BE2C (cell line): Measurements from ENCODE around the gene OR2A5. TPM values are rescaled to one million over a fixed set of nuclear protein-coding genes. Genes with fewer than 3 reads are reported as not detected.

Experiments
- DNase-seq: peaks from one replicate; pipeline ENCODE4 v3.0.0-alpha.2; 2020
- H3K27me3 ChIP-seq: fragments of 250-450 bp; sonication (Bioruptor Pico); 2 replicates; pipeline ENCODE4 v1.5.1; 2020; ENCODE audit warnings: mild to moderate bottlenecking
- H3K36me3 ChIP-seq: fragments of 250-450 bp; sonication (Bioruptor Pico); 2 replicates; pipeline ENCODE4 v1.5.1; 2020; ENCODE audit warnings: mild to moderate bottlenecking
- H3K4me1 ChIP-seq: fragments of 250-450 bp; sonication (Bioruptor Pico); 2 replicates; pipeline ENCODE4 v1.5.1; 2020
- H3K4me3 ChIP-seq: 2 replicates; pipeline ENCODE4 v1.5.1; 2011; ENCODE audit warnings: low read depth, low read length
- H3K9me3 ChIP-seq: fragments of 250-450 bp; sonication (Bioruptor Pico); 2 replicates; pipeline ENCODE4 v1.5.1; 2020
- polyA plus RNA-seq: library from polyadenylated mRNA; unstranded; fragments of >200 nt; gene quantifications from one replicate; pipeline ENCODE4 v1.2.1, GENCODE V29; 2012; ENCODE audit warnings: low read depth, missing spikeins; ENCODE audit not compliant: insufficient read length, insufficient read depth
- TF ChIP-seq, protein P1 (sequence below): IDR thresholded peaks from 2 replicates; pipeline ENCODE4 v1.5.1; 2012; ENCODE audit warnings: mild to moderate bottlenecking, low read depth, low read length

OR2A5 gene
- polyA plus RNA-seq = not detected

GRCh38 chr7:144048648-144049047 is at the start of gene OR2A5:
Gene OR2A5, plus strand, starts transcription at chr7:144048948. Its CDS starts 1,454 bp downstream, at chr7:144050402.
- H3K36me3 ChIP-seq = no peaks in the 10 kb centered on the region
- no peaks in the 10 kb centered on the region for H3K9me3 ChIP-seq
- H3K4me3 ChIP-seq = no peak within 1 kb of the TSS
- no peaks in the 10 kb centered on the region for H3K4me1 ChIP-seq
- no peaks in the 10 kb centered on the region for H3K27me3 ChIP-seq
- TF ChIP-seq, protein P1, sequence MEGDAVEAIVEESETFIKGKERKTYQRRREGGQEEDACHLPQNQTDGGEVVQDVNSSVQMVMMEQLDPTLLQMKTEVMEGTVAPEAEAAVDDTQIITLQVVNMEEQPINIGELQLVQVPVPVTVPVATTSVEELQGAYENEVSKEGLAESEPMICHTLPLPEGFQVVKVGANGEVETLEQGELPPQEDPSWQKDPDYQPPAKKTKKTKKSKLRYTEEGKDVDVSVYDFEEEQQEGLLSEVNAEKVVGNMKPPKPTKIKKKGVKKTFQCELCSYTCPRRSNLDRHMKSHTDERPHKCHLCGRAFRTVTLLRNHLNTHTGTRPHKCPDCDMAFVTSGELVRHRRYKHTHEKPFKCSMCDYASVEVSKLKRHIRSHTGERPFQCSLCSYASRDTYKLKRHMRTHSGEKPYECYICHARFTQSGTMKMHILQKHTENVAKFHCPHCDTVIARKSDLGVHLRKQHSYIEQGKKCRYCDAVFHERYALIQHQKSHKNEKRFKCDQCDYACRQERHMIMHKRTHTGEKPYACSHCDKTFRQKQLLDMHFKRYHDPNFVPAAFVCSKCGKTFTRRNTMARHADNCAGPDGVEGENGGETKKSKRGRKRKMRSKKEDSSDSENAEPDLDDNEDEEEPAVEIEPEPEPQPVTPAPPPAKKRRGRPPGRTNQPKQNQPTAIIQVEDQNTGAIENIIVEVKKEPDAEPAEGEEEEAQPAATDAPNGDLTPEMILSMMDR = no peak
- no peak for DNase-seq

DNA sequence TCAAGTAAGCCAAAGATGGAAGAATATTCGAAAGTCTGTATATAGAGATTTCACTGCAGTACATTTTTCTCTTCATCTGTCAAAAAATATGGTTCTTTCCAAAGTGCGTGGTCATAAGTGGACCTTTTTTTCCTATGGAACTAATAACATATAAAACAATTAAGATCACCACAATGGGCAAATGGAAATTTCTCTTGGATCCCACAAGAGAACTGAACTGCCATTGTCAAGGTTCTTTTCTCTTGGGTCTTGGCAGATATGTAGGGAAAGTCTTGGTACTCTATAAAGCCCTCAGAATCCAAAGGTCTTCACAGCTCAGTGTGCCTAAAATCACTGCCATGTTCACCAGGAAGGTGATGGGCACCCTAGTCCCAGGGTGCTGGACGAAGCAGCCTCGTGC is 48.7 kb upstream of the OR2A5 start, which contains the start of gene OR6B1:
OR6B1 (plus strand) TSS at position 301 of the 400 bp plus-strand sequence. CDS start 3,677 bp downstream, outside the sequence.
- H3K27me3 ChIP-seq = no peaks in the 10 kb centered on the region
- H3K36me3 ChIP-seq = no peaks in the 10 kb centered on the region

GRCh38 chr7:144001543-144001942 is 47.2 kb upstream of the OR2A5 start:
- H3K36me3 ChIP-seq = no peaks in the 10 kb centered on the region
- H3K4me3 ChIP-seq = no peak overlapping the region
- no peaks in the 10 kb centered on the region for H3K9me3 ChIP-seq
- TF ChIP-seq, protein P1 = no peak
- no peaks in the 10 kb centered on the region for H3K27me3 ChIP-seq
- H3K4me1 ChIP-seq = no peaks in the 10 kb centered on the region
- no peak for DNase-seq

More for the DNA sequence above, 48.7 kb upstream of the OR2A5 start, which contains the start of gene OR6B1:
- no peaks in the 10 kb centered on the region for H3K9me3 ChIP-seq
- TF ChIP-seq, protein P1 = no peak
- DNase-seq = no peak
- H3K4me3 ChIP-seq = no peak within 1 kb of the TSS
- H3K4me1 ChIP-seq = no peaks in the 10 kb centered on the region

- no peaks in the 10 kb centered on the region for H3K36me3 ChIP-seq
- DNase-seq = no peak
- TF ChIP-seq, protein P1 = no peak
- no peaks in the 10 kb centered on the region for H3K9me3 ChIP-seq
- H3K4me3 ChIP-seq = no peak overlapping the region
- no peaks in the 10 kb centered on the region for H3K27me3 ChIP-seq
- H3K4me1 ChIP-seq = no peaks in the 10 kb centered on the region
Measured at GRCh38 chr7:144004703-144005102, 44.0 kb upstream of the OR2A5 start.

DNA sequence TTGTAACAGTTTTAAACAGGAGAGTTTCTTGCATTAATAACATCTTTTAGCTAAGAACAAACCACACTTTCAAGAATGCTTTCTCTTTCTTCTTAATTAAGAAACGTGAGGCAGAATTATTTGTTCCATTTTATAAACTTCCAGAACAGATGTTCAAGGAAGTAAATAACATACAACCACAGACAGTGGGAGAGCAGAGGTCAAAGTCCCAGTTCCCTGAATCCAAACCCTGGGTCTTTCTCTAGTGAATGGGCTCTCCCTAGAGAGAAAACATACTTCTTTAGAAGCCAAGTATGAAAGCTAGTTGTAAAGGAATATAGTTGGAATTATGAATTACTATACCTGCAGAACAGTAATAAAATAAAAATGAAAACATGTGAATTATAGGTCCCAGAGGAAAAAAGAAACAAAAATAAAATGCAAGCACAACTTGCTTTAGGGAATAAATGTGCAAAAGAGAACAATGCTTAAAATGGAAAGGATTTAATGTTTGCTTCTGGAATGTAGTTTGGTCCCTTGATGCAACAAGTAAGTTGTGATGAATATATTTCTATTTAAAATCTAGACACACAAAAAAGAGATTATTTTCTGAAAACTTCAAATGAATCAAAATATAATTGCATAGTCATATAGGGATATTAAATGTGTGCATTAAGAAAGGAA is 42.6 kb upstream of the OR2A5 start:
- no peaks in the 10 kb centered on the region for H3K4me1 ChIP-seq
- no peak overlapping the region for H3K4me3 ChIP-seq
- DNase-seq = no peak
- no peaks in the 10 kb centered on the region for H3K36me3 ChIP-seq
- no peaks in the 10 kb centered on the region for H3K9me3 ChIP-seq
- TF ChIP-seq, protein P1 = no peak
- H3K27me3 ChIP-seq = no peaks in the 10 kb centered on the region

- H3K9me3 ChIP-seq = no peaks in the 10 kb centered on the region
- no peaks in the 10 kb centered on the region for H3K4me1 ChIP-seq
- no peaks in the 10 kb centered on the region for H3K36me3 ChIP-seq
- H3K27me3 ChIP-seq = no peaks in the 10 kb centered on the region
- DNase-seq = no peak
- TF ChIP-seq, protein P1 = no peak
- no peak overlapping the region for H3K4me3 ChIP-seq
Measured at GRCh38 chr7:144006692-144007042, 42.1 kb upstream of the OR2A5 start.
